ENCODE results near the gene STK38. TPM values are rescaled to one million over a fixed set of nuclear protein-coding genes. Genes with fewer than 3 reads are reported as not detected.

Gene STK38
- total and polyA plus RNA-seq, 2 of the 13 experiments (the other 11 are each of a cell fraction or from before 2014, with no cell fraction given), result 10.3 to 20.7 TPM

DNA sequence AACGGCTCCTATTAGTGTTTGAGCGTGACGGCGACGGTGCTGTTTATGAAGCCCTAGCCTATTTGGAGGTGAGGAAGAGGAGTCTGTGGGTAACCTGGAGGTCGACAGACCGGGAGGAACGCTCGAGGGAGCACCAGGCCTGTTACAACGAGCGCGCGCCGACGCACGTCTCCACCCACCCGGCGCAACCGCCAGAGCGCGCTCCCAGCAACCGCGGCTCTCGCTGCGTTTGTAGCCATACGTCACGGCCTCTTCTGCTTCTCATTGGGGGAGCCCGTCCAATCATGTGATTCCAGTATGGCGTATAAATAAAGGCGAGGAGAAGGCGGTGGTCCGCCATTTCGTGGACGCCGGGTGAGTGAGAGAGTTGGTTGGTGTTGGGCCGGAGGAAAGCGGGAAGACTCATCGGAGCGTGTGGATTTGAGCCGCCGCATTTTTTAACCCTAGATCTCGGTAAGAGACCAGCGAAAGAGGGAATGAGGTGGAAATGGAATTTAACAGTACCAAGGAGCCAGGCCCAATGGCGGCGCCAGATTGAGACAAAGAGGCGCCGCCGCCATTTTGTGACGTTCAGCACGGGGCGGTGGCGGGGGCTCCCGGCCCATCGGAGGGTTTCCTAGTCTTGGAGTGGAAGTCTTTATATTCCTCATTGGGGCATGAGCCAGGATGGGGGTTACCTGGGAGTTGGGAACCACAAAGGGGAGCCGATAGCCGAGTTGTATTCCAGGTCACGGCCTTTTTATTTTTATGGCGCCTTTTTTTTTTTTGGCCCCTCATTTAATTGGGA lies 46.9 kb upstream of the STK38 start, which contains the start of gene SRSF3 (continued):
- TF ChIP-seq, protein P1, sequence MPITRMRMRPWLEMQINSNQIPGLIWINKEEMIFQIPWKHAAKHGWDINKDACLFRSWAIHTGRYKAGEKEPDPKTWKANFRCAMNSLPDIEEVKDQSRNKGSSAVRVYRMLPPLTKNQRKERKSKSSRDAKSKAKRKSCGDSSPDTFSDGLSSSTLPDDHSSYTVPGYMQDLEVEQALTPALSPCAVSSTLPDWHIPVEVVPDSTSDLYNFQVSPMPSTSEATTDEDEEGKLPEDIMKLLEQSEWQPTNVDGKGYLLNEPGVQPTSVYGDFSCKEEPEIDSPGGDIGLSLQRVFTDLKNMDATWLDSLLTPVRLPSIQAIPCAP (CRISPR knock-in tag; IDR thresholded peaks at IDR 0.05; ENCODE audit: low read depth), result 0 out of 2 replicates have a peak, but pooled peaks have one; percentile 31
- TF ChIP-seq SALL2 (CRISPR knock-in tag; IDR thresholded peaks at IDR 0.05) (peak; percentile 85; the same call in 1 of the 2 replicates), NR2F1 (CRISPR knock-in tag; IDR thresholded peaks at IDR 0.05) (no peak), ZNF33A (CRISPR knock-in tag; IDR thresholded peaks at IDR 0.05; ENCODE audit: borderline replicate concordance) (no peak), ZMYM2 (CRISPR knock-in tag; IDR thresholded peaks at IDR 0.05) (no peak; the same call in 1 of the 2 replicates), SIX1 (CRISPR knock-in tag; IDR thresholded peaks at IDR 0.05; ENCODE audit: borderline replicate concordance) (peak; percentile 10; the same call in 1 of the 2 replicates), ZNF317 (CRISPR knock-in tag; IDR thresholded peaks at IDR 0.05) (0 out of 2 replicates have a peak, but pooled peaks have one; percentile 33), ZNF674 (CRISPR knock-in tag; IDR thresholded peaks at IDR 0.05; ENCODE audit: low read depth) (no peak), STAG1 (CRISPR knock-in tag; IDR thresholded peaks at IDR 0.05) (peak; percentile 49), HHEX (CRISPR knock-in tag; IDR thresholded peaks at IDR 0.05) (peak; percentile 42; the same call in 1 of the 2 replicates), NFE2L1 (CRISPR knock-in tag; IDR thresholded peaks at IDR 0.05; ENCODE audit: borderline replicate concordance) (no peak), SYNCRIP (IDR thresholded peaks at IDR 0.05; ENCODE audit: insufficient read depth, low read depth, low read length) (no peak), GABPA (IDR thresholded peaks at IDR 0.05; ENCODE audit: low read depth, low read length) (no peak), GABPA (CRISPR knock-in tag; IDR thresholded peaks at IDR 0.05; ENCODE audit: low read depth) (no peak; the same call in 1 of the 2 replicates), HNRNPK (IDR thresholded peaks at IDR 0.05; ENCODE audit: low read depth, low read length, poor library complexity, severe bottlenecking) (no peak), HNF4G (IDR thresholded peaks at IDR 0.05; ENCODE audit: borderline replicate concordance, low read depth, low read length) (0 out of 2 replicates have a peak, but pooled peaks have one; percentile 12), HNF4G (CRISPR knock-in tag; IDR thresholded peaks at IDR 0.05; ENCODE audit: borderline replicate concordance, low read depth) (peak; percentile 49; the same call in 1 of the 2 replicates), SNAI1 (CRISPR knock-in tag; IDR thresholded peaks at IDR 0.05; ENCODE audit: borderline replicate concordance) (peak; percentile 89; the same call in 1 of the 2 replicates)
- TF ChIP-seq, protein P2, sequence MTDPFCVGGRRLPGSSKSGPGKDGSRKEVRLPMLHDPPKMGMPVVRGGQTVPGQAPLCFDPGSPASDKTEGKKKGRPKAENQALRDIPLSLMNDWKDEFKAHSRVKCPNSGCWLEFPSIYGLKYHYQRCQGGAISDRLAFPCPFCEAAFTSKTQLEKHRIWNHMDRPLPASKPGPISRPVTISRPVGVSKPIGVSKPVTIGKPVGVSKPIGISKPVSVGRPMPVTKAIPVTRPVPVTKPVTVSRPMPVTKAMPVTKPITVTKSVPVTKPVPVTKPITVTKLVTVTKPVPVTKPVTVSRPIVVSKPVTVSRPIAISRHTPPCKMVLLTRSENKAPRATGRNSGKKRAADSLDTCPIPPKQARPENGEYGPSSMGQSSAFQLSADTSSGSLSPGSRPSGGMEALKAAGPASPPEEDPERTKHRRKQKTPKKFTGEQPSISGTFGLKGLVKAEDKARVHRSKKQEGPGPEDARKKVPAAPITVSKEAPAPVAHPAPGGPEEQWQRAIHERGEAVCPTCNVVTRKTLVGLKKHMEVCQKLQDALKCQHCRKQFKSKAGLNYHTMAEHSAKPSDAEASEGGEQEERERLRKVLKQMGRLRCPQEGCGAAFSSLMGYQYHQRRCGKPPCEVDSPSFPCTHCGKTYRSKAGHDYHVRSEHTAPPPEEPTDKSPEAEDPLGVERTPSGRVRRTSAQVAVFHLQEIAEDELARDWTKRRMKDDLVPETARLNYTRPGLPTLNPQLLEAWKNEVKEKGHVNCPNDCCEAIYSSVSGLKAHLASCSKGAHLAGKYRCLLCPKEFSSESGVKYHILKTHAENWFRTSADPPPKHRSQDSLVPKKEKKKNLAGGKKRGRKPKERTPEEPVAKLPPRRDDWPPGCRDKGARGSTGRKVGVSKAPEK (CRISPR knock-in tag; IDR thresholded peaks at IDR 0.05; ENCODE audit: borderline replicate concordance), result no peak
- TF ChIP-seq, protein P3, sequence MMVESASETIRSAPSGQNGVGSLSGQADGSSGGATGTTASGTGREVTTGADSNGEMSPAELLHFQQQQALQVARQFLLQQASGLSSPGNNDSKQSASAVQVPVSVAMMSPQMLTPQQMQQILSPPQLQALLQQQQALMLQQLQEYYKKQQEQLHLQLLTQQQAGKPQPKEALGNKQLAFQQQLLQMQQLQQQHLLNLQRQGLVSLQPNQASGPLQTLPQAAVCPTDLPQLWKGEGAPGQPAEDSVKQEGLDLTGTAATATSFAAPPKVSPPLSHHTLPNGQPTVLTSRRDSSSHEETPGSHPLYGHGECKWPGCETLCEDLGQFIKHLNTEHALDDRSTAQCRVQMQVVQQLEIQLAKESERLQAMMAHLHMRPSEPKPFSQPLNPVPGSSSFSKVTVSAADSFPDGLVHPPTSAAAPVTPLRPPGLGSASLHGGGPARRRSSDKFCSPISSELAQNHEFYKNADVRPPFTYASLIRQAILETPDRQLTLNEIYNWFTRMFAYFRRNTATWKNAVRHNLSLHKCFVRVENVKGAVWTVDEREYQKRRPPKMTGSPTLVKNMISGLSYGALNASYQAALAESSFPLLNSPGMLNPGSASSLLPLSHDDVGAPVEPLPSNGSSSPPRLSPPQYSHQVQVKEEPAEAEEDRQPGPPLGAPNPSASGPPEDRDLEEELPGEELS (CRISPR knock-in tag; IDR thresholded peaks at IDR 0.05), result peak; percentile 22
